Activated T-cell treated with anti-CD3 and anti-CD28 coated beads, Interleukin-2, amount 50 U/mL, for 48 hours (primary cell): ENCODE data around the gene C9.
"Not testable (repeated sequence)": the region's sequence is repeated elsewhere in the genome, so short reads cannot be mapped to it uniquely, and the experiment has no call there.

Experiments used
- DNase-seq, 2 experiments: peaks; one replicate each; pipeline ENCODE4 v3.0.0-alpha.2; 2020

Gene C9

GRCh38 chr5:39256477-39257235 is 107.6 kb downstream of the C9 start:
- DNase-seq = no peak

- no peak for DNase-seq
These were observed 108.9 kb downstream of the C9 start for GRCh38 chr5:39255406-39255805.

GRCh38 chr5:39254671-39255070 is 109.6 kb downstream of the C9 start:
- no peak for DNase-seq

DNA sequence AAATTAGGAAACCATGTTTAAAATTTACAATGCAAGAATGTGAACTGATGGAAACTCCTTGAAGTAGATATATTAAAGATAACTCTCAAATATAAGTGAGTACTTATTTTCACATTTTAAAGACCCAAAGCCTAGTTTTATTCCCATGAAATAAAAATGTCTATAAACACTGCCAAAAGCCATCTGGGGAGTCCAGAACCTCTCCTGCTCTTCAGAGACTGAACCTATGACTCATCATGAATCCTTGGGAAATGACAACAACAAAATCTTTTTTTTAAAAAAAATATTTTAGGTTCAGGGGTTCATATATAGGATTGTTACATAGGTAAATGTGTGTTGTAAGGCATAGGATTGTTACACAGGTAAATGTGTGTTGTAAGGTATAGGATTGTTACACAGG is 111.1 kb downstream of the C9 start:
- no peak for DNase-seq

DNA sequence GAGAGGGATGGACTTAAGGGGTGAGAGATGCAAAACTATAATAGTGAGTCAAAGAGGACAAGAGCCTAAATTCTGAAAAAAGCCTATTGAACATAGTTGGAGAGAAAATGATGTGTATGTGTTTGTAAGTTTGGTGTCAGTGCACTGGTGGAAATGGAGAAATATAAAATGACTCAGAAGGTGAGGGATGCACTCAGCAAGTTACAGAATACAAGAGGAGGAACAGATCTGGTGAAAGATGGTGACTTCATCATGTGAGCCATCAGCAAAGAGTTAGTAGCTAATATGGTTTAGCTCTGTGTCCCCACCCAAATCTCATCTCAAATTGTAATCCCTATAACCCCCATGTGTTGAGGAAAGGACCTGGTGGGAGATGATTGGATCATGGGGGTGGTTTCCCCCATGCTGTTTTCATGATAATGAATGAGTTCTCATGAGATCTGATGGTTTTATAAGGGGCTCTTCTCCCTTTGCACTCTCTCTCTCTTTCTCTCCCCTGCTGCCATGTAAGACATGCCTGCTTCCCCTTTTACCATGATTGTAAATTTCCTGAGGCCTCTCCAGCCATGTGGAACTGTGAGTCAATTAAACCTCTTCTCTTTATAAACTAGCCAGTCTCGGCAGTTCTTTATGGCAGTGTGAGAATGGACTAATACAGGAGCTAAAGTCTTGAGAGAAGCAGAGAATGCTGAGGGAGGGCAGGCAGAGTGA is 114.6 kb downstream of the C9 start:
- DNase-seq = no peak

DNA sequence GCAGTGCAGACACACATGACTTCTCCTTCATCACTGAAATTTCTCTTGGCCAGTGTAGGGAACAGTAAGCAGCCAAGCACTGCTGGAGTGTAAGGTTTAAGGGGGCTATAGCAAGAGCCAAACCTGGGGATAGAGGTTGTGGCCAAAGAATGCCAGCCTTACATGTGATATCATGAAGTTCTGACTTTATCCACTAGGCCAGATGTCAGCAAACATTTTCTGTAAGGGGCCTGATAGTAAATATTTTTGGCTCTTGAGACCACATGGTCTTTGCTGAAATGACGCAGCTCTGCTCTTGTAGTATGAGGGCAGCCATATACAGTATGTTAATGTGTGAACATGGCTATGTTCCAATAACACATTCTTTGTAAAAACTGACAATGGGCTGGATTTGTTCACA is 115.2 kb downstream of the C9 start:
- no peak for DNase-seq

GRCh38 chr5:39240750-39241149 is 123.5 kb downstream of the C9 start:
- DNase-seq = no peak

DNA sequence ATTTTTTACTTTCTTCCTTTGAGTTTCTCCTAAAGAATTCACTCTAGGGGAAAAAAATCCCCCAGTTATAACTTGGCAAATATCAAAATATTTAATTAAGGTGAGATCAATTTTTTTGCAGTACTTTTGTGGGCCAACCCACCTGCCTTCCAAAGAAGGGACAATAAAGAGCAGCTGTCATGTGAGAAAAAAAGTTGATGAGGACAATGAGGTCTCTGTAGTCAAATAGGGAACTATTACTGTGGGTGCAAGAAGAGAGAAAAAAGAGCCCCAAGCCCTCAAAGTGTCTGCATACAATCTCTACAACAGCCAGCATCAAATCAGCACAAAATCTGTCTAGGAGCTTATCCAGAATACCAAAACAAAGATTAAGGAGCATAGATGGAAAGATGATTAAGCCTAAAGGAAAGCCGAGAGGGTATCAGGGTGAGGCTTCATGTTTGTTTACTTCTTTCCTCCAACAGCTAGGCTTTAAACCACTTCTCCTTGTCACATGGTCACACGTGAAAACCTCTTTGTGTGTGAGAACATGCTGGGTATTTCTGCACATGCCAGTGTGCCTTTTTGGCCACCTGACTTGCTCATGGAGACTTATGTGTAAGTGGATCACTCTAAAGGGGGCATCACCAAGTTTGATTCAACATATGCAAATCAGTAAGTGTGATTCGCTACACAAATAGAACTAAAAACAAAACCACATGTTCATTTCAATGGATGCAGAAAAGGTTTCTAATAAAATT is 125.8 kb downstream of the C9 start:
- DNase-seq = no peak

DNA sequence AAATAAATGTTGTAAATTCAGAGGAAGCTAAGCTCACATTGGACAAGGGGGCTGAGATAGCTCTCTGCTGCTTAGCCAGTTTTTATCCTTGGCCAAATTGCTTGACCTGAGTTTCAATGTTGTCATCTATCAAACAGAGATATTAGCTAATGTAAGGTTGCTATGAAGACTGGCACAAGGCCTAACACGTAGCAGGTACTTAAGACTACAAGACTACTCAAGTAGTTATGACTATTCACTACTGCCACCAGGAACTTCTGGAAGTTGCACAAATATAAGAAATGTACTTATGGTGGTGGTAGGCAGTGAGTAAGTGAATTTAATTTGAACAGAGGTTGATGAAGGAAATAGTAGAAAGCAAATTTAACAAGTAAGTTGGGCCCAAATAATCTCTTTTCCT is 127.6 kb downstream of the C9 start:
- no peak for DNase-seq

DNA sequence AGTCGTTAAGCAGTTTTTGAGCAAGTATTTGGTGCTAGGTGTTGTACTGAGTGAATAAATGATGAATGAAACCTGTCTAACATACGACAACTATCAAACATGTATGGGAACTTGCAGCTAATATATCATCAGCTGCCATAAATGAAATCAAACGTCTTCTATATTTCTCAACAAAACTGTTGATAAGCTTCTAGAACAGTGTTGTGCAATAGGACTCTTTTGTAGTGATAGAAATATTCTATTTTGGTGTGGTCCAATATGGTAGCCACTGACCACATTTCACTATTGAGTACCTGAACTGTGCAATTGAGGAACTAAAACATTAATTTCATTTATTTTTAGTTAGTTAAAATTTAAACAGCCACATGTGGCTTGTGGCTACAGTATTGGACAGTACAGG is 128.6 kb downstream of the C9 start:
- no peak for DNase-seq

GRCh38 chr5:39234494-39234893 is 129.8 kb downstream of the C9 start:
- not testable (repeated sequence) for DNase-seq
